OCI-LY7 (cell line): ENCODE measurements around the gene TPM2. TPM values are rescaled to one million over a fixed set of nuclear protein-coding genes. Genes with fewer than 3 reads are reported as not detected.

Experiments
- BruUV-seq: library from RNA; stranded (reverse); fragments of 400-500 nt; replicated peaks from 2 replicates; lab custom pipeline; 2021; lab: Mats Ljungman, UMichigan
- CTCF ChIA-PET: fragments of 300-600 bp; sonication (Branson Sonifier 250); formaldehyde crosslinking; loops from one replicate; lab custom pipeline; 2022; ENCODE audit warnings: antibody characterized with exemption; ENCODE audit not compliant: unreplicated experiment; lab: Charles Lee
- POLR2A ChIA-PET: fragments of 300-600 bp; sonication (Branson Sonifier 250); formaldehyde crosslinking; loops from one replicate; lab custom pipeline; 2022; ENCODE audit warnings: antibody characterized with exemption; lab: Charles Lee
- DNase-seq: peaks from one replicate; pipeline ENCODE4 v3.0.0-alpha.2; 2015; ENCODE audit warnings: low spot score
- H2AFZ ChIP-seq: fragments of 200-600 bp; sonication (generic), shearing (Covaris generic); 2 replicates; pipeline ENCODE4 v1.6.1; 2014; ENCODE audit warnings: mild to moderate bottlenecking, antibody characterized with exemption, low read length, moderate library complexity
- H3K27ac ChIP-seq: fragments of 200-600 bp; sonication (generic); 2 replicates; pipeline ENCODE4 v1.5.1; 2014; ENCODE audit warnings: mixed run types, low read depth, mild to moderate bottlenecking, moderate library complexity, low read length, inconsistent platforms; ENCODE audit not compliant: poor library complexity, severe bottlenecking
- H3K36me3 ChIP-seq: fragments of 200-600 bp; sonication (generic); 2 replicates; pipeline ENCODE4 v1.6.1; 2014; ENCODE audit warnings: mild to moderate bottlenecking, antibody characterized with exemption, low read length, moderate library complexity, mixed read lengths; ENCODE audit not compliant: insufficient read depth
- H3K4me1 ChIP-seq: fragments of 200-600 bp; sonication (generic); 2 replicates; pipeline ENCODE4 v1.5.1; 2014; ENCODE audit warnings: mild to moderate bottlenecking, low read length; ENCODE audit not compliant: insufficient read depth, poor library complexity, severe bottlenecking
- H3K4me2 ChIP-seq: fragments of 200-600 bp; sonication (generic); 2 replicates; pipeline ENCODE4 v1.6.1; 2014; ENCODE audit warnings: mild to moderate bottlenecking, low read length
- H3K4me3 ChIP-seq: fragments of 200-600 bp; sonication (generic); 2 replicates; pipeline ENCODE4 v1.5.1; 2014; ENCODE audit warnings: mild to moderate bottlenecking, low read depth, low read length; ENCODE audit not compliant: poor library complexity, severe bottlenecking
- H3K79me2 ChIP-seq: fragments of 200-600 bp; sonication (generic); 2 replicates; pipeline ENCODE4 v1.6.1; 2016; ENCODE audit warnings: low read depth, mild to moderate bottlenecking, low read length, moderate library complexity, mixed read lengths; ENCODE audit not compliant: insufficient read depth
- H3K9me2 ChIP-seq: fragments of 200-600 bp; sonication (generic); 2 replicates; pipeline ENCODE4 v1.6.1; 2016; ENCODE audit warnings: mild to moderate bottlenecking, low read length, mixed read lengths; ENCODE audit not compliant: insufficient read depth
- H3K9me3 ChIP-seq: fragments of 200-600 bp; sonication (generic); 2 replicates; pipeline ENCODE4 v1.6.1; 2014; ENCODE audit warnings: mild to moderate bottlenecking, mixed run types, low read length, mixed read lengths
- H4K20me1 ChIP-seq: fragments of 200-600 bp; sonication (generic); 2 replicates; pipeline ENCODE4 v1.6.1; 2014; ENCODE audit warnings: mild to moderate bottlenecking, antibody characterized with exemption, low read length, moderate library complexity, mixed read lengths; ENCODE audit not compliant: insufficient read depth
- EZH2phosphoT487 ChIP-seq: fragments of 200-600 bp; sonication (generic); IDR thresholded peaks from 2 replicates; pipeline ENCODE4 v1.6.1; 2018; ENCODE audit warnings: low read depth, borderline replicate concordance, mild to moderate bottlenecking, mixed run types, antibody characterized with exemption, low read length, moderate library complexity, mixed read lengths
- intact Hi-C: fragments of 100-400 bp; cut with micrococcal nuclease; formaldehyde crosslinking; loops from one replicate; pipeline ENCODE4 v1.10.0; 2022; ENCODE audit not compliant: unreplicated experiment
- total RNA-seq, 2 experiments: library from RNA; depleted of rRNA in 1 of 2; stranded (reverse); fragments of >200 nt in 1 of 2; shearing (Covaris generic) in 1 of 2; gene quantifications; 2 replicates each; pipeline ENCODE4 v1.2.3, GENCODE V29; 2014 to 2022
- TF ChIP-seq, protein P1 (sequence below): fragments of 200-600 bp; sonication (generic); conservative IDR thresholded peaks from 2 replicates; pipeline ENCODE4 v1.5.1; 2014; ENCODE audit warnings: mild to moderate bottlenecking, antibody characterized with exemption, low read length, moderate library complexity, mixed read lengths

Gene TPM2
- total RNA-seq, 2 experiments from 2014 or later = 2.5 TPM; not detected in 1

DNA sequence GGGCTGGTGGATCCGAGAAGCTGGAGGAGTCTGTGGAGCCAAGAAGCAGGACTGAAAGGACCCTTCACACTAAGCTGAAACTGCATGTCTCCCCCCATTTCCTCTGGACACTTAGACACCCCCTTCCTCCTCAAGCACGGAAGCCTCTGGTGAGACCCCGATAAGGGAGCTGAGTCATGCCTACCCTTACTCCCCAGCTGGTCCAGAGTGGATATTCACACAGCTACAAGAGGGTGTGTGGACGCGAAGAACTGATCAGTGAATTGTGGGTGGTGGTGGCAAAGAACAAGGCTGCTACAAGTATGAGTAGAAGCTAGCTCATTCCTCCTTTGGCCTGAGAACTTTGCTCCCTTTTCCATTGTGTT, 37.9 kb upstream of the TPM2 start:
- peaks cover 44% of the 10 kb centered on the region for H3K36me3 ChIP-seq
- CTCF ChIA-PET = interaction anchor here (0.8 to 2.2 kb wide), 12 partner anchors 22 to 111 kb away, joined by 3 to 13 read pairs (median 4); partner anchors contain the start of genes ARHGEF39, GBA2 and RGP1
- no peak for DNase-seq
- no peaks in the 10 kb centered on the region for H3K9me3 ChIP-seq
- POLR2A ChIA-PET = interaction anchor here (0.7 to 2.4 kb wide), 16 partner anchors 10 to 134 kb away, joined by 3 to 18 read pairs (median 4); partner anchors contain the start of genes ARHGEF39, CA9, GBA2 and RGP1
- peaks cover 15% of the 10 kb centered on the region; the same call in 1 of the 2 replicates for H4K20me1 ChIP-seq
- no peak overlapping the region for H2AFZ ChIP-seq
- no TSS peak for BruUV-seq
- H3K4me2 ChIP-seq = peak overlapping the region; percentile 97
- no peaks in the 10 kb centered on the region for H3K9me2 ChIP-seq
- H3K27ac ChIP-seq = peak overlapping the region; percentile 46
- peaks cover 51% of the 10 kb centered on the region for H3K79me2 ChIP-seq
- H3K4me3 ChIP-seq = peak overlapping the region; percentile 89
- no peak for TF ChIP-seq EZH2phosphoT487
- TF ChIP-seq, protein P1, sequence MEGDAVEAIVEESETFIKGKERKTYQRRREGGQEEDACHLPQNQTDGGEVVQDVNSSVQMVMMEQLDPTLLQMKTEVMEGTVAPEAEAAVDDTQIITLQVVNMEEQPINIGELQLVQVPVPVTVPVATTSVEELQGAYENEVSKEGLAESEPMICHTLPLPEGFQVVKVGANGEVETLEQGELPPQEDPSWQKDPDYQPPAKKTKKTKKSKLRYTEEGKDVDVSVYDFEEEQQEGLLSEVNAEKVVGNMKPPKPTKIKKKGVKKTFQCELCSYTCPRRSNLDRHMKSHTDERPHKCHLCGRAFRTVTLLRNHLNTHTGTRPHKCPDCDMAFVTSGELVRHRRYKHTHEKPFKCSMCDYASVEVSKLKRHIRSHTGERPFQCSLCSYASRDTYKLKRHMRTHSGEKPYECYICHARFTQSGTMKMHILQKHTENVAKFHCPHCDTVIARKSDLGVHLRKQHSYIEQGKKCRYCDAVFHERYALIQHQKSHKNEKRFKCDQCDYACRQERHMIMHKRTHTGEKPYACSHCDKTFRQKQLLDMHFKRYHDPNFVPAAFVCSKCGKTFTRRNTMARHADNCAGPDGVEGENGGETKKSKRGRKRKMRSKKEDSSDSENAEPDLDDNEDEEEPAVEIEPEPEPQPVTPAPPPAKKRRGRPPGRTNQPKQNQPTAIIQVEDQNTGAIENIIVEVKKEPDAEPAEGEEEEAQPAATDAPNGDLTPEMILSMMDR = no peak
- peaks cover 48% of the 10 kb centered on the region for H3K4me1 ChIP-seq
- intact Hi-C loops = loop anchor here (2.0 kb wide), 1 partner anchor 69 kb away; the partner anchor contains the start of genes CCDC107 and RMRP

GRCh38 chr9:35726931-35727330, 37.2 kb upstream of the TPM2 start:
- ChIA-PET POLR2A (interaction anchor here (0.7 to 1.8 kb wide), 9 partner anchors 9 to 71 kb away, joined by 3 to 5 read pairs (median 3); partner anchors contain the start of genes GBA2 and RGP1), CTCF (interaction anchor here (0.9 to 2.2 kb wide), 6 partner anchors 22 to 111 kb away, joined by 3 to 10 read pairs (median 4); partner anchors contain the start of genes GBA2 and RGP1)
- H2AFZ ChIP-seq = no peak overlapping the region
- peaks cover 15% of the 10 kb centered on the region; the same call in 1 of the 2 replicates for H4K20me1 ChIP-seq
- no peaks in the 10 kb centered on the region for H3K9me2 ChIP-seq
- intact Hi-C loops = no loop called here
- H3K36me3 ChIP-seq = peaks cover 51% of the 10 kb centered on the region
- H3K4me2 ChIP-seq = peak overlapping the region; percentile 97
- H3K4me3 ChIP-seq = peak overlapping the region; percentile 89
- TF ChIP-seq EZH2phosphoT487 = no peak
- TF ChIP-seq, protein P1 = peak; percentile 75
- DNase-seq = peak; percentile 72
- peaks cover 48% of the 10 kb centered on the region for H3K4me1 ChIP-seq
- H3K9me3 ChIP-seq = no peaks in the 10 kb centered on the region
- H3K27ac ChIP-seq = peak overlapping the region; percentile 46
- BruUV-seq = no TSS peak
- H3K79me2 ChIP-seq = peaks cover 51% of the 10 kb centered on the region

DNA sequence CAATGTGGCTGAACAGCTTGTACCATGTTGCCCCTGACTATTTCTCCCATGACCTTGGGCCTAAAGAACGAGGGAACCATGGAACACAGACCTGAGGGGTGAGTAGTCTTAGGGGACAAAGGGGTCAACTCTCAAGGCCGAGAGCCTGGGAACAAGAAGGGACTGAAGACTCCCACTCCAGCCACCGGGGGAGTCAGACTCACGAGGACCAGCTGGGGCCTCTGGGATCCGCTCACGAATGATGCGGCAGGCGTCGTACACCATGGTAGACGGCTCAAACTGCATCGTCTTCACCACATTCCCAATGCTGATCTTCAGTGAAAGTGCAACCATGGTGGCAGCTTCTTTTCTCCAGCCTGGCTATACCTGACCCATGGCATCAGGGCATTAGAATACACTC, 35.6 kb upstream of the TPM2 start:
- DNase-seq = no peak
- H3K9me3 ChIP-seq = no peaks in the 10 kb centered on the region
- no peaks in the 10 kb centered on the region for H3K9me2 ChIP-seq
- H3K4me1 ChIP-seq = peaks cover 40% of the 10 kb centered on the region
- H4K20me1 ChIP-seq = peaks cover 15% of the 10 kb centered on the region; the same call in 1 of the 2 replicates
- no peak for TF ChIP-seq EZH2phosphoT487
- TF ChIP-seq, protein P1 = no peak
- H3K36me3 ChIP-seq = peaks cover 67% of the 10 kb centered on the region
- intact Hi-C loops = no loop called here
- H3K4me3 ChIP-seq = no peak overlapping the region
- ChIA-PET POLR2A (interaction anchor here (0.7 to 1.4 kb wide), 2 partner anchors 60 to 61 kb away, joined by 3 read pairs; partner anchors contain the start of gene ARHGEF39), CTCF (no interaction called here)
- no peak overlapping the region for H3K4me2 ChIP-seq
- H3K27ac ChIP-seq = no peak overlapping the region
- H2AFZ ChIP-seq = no peak overlapping the region
- BruUV-seq = no TSS peak
- H3K79me2 ChIP-seq = peaks cover 37% of the 10 kb centered on the region
